HG03108 (cell line): ENCODE measurements around the gene UTS2R.

Source experiments
- ATAC-seq: cut with Tn5 transposase; IDR thresholded peaks from one replicate; pipeline ENCODE4 v1.9.1; 2021; ENCODE audit warnings: moderate library complexity; ENCODE audit not compliant: unreplicated experiment

The UTS2R gene

DNA sequence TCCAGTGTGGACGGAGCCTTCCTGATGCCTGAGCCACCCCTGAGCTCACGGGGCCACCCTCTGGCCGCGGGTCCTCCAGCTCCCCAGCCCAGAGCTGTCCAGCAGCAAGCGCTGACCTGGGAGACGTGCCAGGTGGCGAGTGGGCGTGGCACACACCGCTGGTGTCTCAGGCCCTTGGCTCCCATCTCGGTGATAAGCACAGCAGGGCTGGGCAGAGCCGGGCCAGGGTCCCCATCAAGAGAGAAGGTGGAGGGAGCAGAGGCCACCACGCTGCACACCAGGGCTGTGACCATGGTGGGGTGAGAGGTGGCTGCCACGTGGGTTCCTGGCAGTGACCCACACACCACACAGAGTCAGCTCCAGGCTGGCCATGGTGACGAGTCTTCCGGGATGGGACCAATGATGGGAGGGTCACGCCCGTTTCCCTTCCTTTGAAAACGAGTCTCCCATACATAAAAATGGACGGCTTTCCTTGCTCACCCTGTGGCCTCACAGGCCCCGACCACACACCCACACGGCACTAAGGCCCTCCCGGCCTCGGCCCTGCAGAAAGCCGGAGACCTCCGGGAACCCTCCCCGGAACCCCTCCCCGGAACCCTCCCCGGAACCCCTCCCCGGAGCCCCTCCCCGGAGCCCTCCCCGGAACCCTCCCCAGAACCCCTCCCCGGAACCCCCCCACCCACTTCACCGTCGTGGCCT, 16.8 kb downstream of the UTS2R start:
- ATAC-seq, result no peak

DNA sequence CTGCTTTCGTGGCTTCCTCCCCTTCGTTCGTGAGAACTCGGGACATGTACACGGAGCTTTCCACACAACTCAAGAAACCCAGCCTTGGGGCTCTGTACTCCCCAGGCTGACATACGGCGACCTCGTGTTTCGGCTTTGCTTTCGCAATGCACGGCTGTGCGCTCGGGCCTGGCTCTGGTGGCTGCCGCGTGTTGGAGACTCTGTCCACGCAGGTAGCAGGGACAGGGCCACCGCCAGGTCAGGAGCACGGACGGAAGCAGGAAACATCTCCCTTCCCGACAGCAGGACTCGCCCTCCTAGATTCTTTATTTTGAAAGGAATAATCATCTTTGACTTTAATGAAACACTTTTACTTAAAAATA, 17.3 kb downstream of the UTS2R start:
- ATAC-seq, result no peak

DNA sequence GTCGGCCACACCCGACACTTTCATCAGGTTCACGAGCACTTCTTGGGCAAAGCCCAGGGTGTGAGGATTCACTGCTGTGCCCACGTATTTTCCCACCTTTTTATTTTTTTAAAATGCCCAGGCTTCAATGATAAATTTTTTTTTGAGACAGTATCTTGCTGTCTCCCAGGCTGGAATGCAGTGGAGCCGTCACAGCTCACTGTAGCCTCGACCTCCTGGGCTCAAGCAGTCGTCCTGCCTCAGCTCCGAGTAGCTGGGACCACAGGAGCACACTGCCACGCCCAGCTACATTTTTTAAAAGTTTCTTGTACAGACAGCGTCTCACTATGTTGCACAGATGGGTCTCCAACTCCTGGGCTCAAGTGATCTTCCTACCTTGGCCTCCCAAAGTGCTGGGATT, 17.8 kb downstream of the UTS2R start:
- ATAC-seq, result no peak

DNA sequence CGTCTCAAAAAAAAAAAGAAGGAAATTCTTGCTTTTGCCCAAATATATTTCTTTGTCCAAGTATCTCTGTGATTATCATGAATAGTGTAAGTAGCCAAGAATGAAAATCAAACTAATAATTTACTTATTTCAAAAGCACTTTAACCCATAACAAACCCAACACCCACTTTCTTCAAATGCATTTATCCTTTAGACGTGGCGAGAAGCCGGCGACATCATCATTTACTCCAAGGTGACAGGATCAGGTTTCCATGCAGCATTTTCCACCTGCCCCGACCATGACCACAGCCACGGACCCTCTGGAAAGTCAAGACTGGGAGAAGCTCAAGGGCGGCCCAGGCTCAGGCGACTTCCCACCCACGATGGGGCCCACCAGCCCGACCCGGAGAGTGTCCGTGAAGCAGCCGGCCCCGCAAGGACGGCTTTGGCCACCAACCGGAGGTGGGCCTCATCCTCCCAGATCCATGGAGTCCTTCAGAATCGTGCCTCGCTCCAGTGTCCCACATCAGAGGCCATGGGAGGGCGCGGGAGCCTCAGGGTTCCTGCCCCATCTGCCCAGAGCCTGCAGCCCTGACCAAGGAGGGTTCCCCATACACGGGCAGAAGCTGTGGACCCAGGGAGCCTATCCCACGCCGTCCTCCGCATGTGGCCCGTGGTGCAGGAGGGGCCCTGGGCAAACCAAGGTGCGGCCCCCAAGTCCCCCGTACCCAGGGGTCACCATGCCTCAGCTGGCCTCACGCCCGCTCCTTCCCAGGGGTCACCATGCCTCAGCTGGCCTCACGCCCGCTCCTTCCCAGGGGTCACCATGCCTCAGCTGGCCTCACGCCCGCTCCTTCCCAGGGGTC, 18.7 kb downstream of the UTS2R start:
- no peak for ATAC-seq

DNA sequence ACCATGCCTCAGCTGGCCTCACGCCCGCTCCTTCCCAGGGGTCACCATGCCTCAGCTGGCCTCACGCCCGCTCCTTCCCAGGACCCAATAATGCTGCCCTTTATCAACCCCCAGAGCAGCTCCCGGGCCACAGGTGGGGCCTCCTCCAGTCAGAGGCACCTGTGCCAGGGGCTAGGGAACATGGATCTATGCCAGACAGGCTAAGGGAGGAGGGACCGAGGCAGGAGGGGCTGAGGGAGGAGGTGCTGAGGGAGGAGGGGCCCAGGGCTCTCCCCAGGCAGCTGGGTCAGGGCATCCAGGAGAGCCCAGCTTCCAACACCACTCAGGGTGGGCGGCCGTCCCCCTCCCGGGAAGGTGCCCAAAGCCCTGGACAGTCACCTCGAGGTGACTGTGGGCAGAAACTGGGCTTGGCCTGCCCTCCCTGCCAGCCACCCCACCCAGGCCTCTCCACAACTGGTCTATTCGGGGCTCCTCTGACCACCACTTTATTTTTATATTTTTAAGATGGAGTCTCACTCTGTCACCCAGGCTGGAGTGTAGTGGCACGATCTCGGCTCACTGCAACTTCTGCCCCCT, 19.4 kb downstream of the UTS2R start:
- no peak for ATAC-seq

DNA sequence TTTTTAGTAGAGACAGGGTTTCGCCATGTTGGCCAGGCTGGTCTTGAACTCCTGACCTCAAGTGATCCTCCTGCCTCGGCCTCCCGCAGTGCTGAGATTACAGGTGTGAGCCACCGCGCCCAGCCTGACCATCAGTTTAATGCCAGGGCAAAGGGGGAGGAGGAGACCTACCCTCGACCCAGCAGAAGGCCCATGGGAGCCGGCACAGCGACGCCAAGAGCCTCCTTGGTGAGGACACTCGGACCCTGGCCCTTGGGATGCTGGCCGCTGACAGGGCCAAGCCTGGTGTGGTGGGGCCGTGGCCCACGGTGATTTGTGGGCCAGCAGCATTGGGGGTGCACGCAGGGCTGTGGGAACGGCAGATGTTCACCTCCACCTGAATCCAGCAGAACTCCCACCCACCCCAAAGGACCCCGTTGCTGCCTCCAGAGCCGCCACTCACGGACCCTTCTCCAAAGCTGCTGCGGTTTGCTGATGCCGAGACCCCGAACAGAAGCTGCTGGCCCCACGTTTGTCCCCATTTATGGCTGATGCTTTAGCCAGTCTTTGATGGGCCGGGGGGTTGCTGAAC, 20.0 kb downstream of the UTS2R start:
- ATAC-seq, result no peak

DNA sequence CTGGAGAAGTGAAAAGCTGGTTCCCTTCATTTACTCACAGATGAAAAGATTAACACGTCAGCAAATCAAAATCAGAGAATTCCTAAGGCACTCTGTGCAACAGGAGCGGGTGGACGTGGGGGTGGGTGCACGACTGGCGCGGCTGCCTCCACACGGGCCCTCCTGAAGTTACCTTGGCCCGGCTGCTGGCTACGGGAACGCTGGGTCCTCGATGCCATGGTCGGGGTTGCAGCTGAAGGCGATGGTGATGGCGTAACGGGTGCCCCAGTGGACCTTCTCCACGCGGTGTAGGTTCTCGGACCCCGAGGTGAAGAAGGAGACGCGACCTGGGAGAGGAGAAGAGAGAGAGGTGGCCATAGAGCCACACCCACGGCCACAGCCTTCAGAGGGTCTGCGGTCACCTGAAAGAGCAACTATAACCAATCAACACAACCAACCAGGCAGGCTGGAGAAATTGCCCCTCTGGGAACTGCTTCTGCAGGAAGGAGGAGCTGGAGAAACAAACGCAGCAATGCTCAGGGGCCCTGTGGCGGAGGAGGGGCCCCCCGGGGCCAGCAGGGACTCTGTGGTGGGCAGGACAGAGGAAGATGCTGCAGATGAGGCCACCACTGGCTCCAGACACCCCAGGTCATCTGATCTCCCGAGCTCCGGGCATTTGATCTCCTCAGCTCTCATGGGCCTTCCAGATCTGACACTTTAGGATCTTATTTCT, 20.8 kb downstream of the UTS2R start:
- ATAC-seq, result no peak

DNA sequence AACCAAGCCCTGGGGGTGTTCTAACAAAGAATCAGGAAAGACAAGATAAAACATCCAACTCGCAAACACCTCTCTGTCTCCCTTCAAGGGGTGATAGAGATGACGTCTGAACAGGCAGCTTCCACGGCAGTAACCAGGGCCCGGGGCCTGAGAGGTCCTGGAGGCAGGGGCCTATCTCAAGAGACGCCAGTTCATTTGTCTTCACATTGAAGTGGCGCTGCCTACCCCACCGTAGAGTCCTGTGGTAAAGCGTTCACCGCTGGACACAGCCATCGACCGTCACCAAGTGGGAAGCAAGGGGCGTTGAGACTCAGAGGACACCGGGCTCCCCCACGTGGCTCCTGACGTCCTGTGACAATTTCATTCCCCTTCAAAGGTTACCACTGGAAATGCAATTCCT, 21.4 kb downstream of the UTS2R start:
- no peak for ATAC-seq

DNA sequence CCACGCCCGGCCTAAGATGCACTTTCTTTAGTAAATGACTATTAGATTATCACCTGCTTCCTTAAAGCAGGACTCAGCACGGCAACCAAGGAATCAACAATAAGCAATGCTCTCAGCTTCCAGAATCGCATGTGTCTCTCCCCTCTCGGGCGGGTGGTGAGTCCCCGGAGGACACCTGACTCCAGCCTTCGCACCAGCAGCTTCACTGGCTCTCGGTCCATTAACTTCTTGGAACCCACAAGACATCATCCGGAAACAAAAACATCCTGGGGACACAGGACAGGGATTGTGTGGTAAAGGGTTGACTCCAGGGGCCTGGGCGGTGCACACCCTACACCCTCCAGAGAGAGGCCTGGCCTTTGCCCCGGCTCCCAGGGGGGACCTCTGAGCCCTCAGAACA, 22.7 kb downstream of the UTS2R start:
- ATAC-seq, result no peak

DNA sequence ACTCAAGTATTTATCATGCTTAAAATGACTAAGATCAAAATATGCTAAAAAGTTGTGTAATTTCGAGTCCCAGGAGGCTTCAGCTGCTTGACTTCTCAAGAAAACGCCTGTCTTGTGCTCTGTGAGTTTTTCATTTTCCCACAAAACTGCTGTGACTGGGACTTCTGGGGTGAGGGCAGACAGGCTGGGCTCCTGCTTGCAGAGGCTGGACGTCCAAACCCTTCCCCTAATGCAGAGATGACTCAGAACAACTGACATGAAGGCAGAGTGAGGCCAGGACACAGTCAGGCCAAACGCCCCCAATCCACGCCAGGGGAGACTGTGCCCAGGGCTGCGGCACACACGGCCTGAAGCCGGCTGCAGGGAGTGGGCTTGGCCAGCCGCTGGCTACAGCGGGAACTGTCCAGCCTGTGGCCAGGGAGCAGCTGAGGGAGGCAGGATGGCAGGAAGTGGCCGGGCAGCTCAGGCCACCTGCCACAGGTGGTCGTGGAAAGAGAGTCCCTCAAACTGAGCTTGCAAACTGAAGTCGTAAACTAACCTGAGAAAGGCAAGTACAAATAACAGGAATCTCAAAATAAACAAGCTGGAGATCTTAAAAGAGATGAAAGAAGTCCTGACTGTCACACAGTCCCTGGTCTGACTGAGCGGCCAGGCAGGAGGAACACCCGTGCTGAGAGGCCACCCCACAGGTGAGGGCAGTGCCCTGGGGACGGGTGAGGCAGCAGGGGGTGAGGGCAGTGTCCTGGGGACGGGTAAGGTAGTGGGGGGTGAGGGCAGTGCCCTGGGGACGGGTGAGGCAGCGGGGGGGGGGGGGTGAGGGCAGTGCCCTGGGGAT, 25.3 kb downstream of the UTS2R start:
- ATAC-seq, result no peak

DNA sequence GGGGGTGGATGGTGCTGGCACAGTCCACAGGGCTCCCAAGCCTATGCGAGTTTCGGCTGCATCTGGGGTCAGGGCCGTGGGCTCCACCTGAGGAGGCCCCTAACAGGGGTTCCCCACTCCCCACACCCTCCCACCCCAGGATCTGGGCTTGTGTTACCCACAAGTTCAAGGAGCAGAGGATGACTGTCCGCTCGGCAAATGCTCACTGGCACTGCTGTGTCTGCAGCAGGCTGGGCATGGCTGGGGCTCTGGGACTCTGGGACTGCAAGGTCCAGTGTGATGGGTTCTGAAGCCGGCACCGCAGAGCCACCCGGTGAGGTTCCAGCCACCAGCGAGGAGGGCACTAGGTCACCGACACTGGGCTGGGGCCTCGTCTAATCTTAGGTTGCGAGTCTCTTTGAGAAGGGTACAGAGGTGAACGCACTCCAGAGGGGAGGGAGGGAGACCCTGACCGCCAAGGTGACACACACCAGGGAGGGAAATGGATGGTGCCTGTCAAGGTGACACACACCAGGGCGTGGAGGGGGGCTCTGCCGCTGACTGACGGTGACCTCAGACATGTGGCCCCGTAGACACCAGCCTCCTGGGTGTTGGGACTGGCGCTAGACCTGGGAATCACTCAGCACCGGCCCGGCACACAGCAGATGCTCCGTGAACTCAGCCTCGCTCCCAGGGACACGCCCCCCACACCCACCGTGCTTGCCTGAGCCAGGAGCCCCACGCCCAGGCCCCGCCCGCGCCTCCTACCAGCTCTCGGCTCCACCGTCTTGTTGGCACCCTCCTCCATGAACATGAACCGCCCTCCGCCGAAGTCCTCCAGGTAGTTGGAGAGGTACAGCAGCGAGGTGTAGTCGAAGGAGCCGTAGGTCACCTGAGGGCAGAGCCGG, 26.1 kb downstream of the UTS2R start:
- ATAC-seq, result no peak

DNA sequence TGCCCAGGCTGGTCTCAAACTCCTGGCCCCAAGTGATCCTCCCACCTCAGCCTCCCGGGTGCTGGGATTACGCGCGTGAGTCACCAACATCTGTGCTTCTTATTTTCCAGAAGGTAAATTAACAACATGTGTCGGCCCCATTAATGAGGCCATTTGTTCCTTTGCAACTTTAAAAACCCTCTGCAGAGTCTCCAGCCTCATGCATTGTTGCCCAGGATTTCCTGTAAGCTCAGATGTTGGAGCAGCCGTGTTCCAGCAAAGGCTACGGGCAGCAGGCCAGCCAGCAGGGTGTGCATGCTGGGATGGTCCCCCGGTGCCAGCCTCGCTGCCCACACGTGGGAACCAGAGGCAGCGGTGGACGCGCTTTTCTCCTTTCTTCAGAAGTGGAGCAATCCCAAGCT, 27.5 kb downstream of the UTS2R start:
- no peak for ATAC-seq

DNA sequence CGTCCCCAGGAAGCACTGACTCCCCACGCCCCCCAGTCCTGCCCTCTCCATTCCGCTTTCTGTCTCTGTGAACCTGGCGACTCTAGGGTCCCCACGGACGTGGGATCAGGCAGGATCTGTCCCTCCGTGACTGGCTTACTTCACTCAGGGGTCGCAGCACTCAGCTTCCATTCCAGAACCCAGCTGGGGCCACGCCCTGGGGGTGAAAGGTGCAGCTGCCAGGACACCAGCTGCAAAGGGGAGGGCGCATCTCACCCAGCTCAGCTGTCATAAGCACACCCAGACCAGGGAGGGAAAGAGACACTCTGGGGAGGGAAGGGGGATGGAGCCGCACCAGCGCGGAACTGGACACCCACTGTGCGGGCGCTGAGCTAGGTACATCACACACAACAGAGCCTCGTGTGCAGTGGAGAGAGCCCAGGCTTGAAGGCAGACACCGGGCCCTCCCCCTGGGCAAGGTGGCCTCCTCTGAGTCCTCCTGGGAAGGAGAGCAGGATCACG, 28.1 kb downstream of the UTS2R start:
- ATAC-seq, result no peak

DNA sequence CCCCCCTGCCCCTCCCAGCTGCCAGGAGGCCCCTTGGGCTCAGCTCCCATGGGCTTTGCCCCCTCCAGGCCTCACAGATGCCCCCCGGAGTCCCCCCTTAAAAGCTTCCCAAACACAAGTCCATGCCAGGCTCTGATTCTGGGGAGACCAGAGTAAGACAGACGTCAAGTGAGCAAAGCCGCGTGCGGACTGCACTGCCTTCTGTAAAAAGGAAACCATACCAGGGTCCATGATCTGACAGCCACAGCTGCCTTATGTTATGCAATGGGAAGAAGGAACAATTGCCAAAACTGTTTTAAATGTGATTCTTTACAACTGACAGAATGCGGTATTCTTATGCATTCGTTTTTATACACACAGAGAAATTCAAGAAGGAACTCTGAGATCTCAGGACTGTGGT, 28.6 kb downstream of the UTS2R start:
- no peak for ATAC-seq

DNA sequence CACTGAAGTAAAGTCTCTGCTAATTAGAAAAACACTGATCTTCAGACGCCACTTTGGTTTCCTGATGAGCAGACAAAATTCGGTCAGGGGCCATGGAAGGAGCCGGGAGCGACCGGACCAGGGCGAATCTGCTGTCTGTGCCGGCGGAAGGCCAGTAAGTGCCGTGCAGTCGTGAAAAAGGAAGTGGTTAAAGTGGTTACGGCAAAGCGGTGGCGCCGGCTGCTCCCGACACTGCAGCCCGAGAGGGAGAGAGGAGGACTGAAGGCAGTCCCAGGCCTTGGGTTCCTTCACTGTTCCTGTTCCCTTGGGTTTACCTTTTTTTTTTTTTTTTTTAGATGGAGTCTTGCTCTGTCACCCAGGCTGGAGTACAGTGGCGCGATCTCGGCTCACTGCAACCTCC, 29.3 kb downstream of the UTS2R start:
- ATAC-seq, result peak; percentile 45

DNA sequence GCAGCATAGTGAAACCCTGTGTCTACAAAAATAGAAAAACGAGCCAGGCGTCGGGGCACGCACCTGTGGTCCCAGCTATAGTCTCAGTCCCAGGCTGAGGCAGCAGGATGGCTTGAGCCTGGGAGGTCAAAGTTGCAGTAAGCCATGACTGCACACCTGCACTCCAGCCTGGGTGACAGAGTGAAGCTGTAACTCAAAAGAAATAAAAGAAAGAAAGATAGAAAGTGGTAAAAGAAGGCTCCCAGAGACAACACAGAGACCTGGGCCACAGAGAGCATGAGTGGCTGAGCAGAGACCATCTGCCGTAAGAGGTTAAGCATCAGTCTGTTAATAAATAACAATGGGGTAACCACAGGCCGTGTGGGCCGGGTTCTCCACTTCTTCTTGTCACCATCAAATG, 31.3 kb downstream of the UTS2R start:
- peak; percentile 75 for ATAC-seq

DNA sequence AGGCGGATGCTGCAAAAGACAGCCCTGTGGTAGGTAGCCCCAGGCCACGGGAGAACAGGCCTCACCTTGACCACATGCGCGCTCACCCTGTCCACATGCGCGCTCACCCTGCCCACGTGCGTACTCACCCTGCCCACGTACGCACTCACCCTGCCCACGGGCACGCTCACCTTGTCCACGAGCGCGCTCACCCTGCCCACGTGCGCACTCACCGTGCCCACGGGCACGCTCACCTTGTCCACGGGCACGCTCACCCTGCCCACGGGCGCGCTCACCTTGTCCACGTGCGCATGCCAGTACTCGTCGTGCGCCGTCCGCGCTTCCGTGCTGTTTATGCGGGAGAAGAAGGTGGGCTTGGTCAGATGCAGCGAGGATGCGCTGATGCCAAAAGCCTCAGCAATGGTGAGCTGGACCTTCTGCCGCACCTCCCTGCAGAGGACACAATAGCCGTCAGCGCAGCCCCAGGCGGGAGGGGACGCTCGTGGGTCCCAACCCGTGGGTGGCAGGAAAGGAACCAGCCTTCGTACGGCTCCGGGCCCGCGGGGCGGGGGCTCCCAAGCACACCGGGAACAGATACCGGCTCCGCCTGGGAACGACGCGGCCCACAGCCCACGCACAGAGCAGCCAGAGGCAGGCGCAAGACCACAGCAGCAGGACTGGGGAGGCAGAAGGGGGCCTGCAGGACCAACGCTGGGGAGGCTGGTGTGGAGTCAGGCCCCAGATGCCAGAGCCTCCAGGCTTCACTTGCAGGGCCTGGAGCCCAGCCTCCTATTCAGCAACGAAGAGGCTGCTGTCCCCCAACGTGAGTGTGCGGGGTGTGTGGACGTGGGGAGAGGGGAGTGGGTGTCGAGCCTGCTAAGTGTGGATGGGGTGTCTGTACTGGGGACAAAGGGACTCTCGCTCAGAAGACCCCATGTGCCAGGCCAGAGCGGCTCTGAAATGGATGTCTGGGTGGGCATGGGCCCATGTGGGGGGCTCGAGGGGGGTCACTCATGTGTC, 32.4 kb downstream of the UTS2R start:
- no peak for ATAC-seq

DNA sequence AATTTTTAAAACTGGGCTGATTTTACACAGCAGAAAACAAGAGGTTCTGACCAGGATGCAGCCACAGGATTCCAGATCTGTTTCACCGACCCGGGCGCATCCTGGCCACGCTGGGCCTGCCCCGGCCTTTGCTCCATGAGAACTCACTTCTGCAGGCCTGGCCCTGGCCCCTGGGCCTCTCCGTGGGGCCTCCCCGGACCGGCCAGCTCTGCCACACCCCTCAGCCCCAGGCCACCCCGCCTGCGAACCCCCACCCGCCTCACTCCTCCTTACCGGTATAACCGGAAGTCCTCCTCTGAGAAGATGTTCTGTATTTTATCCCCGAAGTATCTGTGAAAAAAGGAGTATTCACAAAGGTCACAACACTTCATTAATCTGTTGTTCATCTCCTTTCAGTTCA, 33.5 kb downstream of the UTS2R start:
- no peak for ATAC-seq
